HG02623 (cell line): Measurements from ENCODE around the gene LSP1.

ENCODE experiments used
- ATAC-seq: cut with Tn5 transposase; IDR thresholded peaks from one replicate; pipeline ENCODE4 v1.9.1; 2021; ENCODE audit warnings: moderate library complexity; ENCODE audit not compliant: unreplicated experiment

The LSP1 gene

GRCh38 chr11:1847006-1847735 lies 5.7 kb upstream of the LSP1 start:
- no peak for ATAC-seq

DNA sequence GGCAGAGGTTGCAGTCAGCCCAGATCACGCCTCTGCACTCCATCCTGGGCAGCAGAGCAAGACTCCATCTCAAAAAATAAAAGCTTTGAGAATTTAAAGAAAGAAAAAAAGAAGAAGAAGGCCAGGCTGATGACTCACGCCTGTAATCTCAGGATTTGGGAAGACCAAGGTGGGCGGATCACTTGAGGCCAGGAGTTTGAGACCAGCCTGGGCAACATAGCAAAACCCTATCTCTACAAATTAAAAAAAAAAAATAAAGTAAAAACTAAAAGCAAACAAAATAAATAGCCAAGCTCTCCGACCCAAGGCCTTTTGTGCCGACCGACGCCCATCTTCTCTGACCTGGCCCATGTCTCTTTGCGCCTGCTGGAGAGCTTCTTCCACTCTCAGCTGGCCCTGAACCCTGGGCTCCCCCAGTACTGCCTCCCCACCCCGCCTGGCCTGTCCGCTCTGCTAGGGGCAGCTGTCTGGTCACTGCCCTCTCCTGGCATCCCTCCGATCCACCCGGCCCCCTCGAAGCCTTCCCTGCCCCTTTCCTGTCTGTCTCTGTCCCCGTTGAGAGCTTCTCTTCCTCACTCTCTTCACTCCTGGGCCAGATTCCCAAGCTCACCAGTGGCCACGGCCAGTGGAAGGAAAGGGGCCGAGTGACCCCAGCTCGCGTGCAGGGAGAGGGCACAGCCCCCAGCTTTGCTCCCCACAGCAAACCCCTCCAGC lies 4.8 kb upstream of the LSP1 start:
- no peak for ATAC-seq

- no peak for ATAC-seq
Measured at GRCh38 chr11:1848640-1849430, 4.0 kb upstream of the LSP1 start.

DNA sequence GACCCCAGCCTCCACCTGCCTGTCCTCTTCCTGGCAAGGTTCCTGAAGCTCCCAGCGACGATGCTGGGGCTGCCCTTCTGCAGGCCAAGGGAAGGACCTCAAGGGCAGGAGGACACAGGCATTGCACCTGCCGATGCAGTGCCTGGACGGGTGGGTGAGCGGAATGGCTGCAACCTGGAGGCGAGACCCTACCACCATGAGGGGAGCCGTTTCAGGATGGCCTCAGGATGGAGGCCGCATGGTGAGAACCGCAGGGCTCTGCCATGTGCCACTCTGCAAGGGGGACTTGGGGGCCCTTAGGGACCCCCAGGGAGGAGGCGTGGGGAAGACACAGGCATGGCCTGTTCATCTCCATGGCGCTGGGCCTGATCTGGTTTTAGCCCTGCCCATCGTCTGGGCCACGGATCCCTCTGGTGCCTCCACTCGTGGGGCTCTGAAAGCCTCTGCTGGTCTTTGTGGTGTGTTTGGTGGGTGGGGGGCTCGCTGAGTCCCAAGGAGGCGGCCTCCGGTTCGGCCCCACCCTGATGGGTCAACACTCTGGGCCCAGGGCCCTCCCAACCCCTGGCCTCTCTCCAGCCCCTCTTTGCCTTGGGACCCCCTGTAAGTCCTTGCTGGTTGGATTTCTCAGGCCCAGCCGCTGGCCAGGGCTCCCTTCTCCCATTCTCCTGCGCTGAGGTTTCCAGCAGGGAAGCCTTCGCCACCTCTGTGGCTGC lies 1.3 kb upstream of the LSP1 start:
- ATAC-seq: no peak

DNA sequence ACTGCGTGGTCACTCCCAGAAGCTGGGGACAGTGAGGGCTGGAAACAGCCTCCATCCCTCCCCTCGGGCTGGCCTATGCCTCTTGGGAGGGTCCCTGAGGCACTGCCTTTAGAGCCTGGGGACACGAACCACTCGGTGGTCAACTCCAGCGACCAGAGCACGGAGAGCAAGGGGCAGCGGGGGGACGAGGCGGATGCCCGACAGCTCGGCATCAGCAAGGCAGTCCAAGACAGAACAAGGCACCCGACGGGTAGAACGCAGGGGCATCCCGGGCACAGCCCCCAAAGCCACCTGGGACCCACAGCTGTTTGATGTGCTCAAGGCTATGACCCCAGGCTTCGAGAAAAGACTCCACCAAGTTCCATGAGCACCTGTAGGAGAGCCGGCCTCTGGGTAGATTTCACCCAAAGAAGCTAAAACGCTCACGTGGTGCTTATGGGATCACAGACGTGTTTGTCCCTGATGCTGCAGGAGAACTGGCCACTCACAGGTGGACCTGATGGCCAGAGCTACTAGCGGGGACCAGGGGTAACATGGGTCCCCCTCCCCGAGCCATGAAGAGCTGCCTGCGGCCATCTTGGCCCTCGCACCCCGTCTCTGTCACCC lies 510 bp upstream of the LSP1 start:
- ATAC-seq: no peak

DNA sequence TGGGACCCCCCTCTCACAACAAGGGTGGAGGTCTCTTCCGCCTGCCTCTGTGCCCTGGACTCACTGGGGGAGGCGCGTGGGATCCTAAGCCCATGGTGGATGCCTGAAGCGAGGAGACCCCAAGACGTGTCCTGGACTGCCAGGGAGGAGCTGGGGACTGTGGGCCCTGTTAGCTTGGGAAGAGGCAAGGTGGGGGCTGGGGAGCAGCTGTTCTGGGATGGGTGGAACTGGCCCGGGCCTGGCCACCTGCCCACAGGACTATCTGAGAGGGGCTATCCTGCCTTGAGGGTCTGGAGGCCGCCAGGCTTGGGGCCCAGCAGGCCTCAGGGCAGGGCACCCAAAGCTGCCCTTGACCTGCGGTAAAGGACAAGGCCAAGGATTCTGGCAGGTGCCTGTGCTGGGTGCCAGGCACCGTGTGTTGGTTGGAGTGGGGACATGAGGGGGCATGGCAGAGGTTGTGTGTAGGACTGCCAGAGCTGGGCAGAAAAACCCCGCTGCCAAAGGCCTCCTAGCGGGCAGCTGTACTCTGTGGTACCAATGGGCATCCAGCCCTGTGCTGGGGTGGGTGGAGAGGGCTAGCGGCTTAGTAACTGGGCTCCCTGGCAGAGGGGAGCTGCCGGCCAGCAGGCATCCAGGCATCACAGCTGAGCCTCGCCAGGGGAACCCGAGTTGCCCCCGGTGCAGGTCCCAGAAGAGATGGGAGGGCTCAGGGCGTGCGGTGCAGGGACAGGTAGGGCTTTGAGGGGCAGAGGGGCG lies 670 bp downstream of the LSP1 start:
- no peak for ATAC-seq

GRCh38 chr11:1854132-1854948 lies 1.5 kb downstream of the LSP1 start:
- peak; percentile 23 for ATAC-seq

DNA sequence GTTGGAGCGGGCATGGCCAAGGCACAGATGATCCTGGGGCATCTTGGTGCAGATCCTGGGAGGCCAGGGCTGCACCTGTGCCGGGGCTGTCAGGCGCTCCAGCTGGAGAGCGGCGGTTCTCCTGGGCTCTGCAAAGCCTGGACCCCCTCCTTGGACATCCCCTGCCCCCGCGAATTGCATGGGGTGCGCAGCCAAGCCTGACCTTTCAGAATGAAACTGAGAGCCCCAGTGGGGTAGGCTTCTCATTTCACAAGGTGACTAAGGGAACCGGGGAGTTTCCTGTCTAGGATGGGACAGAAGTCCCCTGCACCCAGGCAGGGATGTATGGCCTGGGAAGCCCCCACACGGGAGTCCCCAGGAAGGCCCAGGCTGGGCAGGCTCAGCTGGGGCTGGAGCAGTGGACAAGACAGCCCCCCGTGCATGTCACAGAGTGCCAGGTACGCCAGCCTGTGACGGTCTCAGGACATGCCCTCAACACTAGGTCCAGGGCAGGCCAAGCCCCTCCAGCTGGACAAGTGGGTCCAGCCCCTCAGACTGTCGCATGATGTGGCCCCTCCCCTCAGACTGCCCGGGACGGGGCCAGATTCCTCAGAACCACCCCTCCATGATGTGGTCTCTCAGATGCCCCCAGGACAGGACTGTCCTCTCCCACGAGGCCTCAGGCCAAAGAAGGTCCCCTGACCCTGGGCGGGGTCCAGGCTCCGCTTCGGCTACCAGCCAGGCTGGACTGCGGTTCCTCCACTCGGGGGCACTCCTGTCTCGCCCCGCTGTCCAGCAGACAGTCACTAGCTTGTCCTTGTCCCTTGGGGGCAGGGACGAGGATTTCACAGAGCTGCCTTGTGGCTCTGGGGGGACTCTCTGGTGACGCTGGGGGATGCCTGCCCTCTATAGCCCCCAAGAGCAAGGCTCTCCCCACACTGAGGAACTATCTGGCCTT lies 2.3 kb downstream of the LSP1 start:
- peak; percentile 15 for ATAC-seq

GRCh38 chr11:1855886-1856265 lies 3.0 kb downstream of the LSP1 start:
- ATAC-seq: no peak

GRCh38 chr11:1856306-1857005 lies 3.6 kb downstream of the LSP1 start:
- no peak for ATAC-seq

GRCh38 chr11:1857064-1857463 lies 4.2 kb downstream of the LSP1 start:
- no peak for ATAC-seq

- ATAC-seq: no peak
Measured at GRCh38 chr11:1858154-1858553, 5.3 kb downstream of the LSP1 start.

DNA sequence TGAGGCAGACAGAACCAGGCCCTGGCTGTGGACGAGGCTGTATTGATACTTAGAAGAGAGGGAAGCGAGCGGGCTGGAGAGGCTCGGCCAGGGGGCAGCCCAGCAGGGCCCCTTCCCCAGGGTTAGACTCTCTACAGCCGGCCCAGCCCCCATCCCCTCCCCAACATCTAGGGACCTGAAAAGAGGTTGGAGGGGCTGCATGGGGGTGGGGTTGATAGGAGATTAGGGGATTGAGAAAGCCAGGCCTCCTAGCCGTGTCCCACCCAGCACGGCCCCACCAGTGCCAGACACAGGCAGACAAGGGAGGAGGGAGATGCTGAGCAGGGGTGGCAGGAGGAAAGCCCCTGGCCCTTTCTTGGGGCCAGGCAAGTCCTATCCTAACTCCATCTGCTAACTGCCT lies 5.7 kb downstream of the LSP1 start:
- ATAC-seq: no peak

GRCh38 chr11:1859004-1859403 lies 6.1 kb downstream of the LSP1 start:
- ATAC-seq: no peak

- no peak for ATAC-seq
Measured at GRCh38 chr11:1860108-1860507, 7.2 kb downstream of the LSP1 start.

DNA sequence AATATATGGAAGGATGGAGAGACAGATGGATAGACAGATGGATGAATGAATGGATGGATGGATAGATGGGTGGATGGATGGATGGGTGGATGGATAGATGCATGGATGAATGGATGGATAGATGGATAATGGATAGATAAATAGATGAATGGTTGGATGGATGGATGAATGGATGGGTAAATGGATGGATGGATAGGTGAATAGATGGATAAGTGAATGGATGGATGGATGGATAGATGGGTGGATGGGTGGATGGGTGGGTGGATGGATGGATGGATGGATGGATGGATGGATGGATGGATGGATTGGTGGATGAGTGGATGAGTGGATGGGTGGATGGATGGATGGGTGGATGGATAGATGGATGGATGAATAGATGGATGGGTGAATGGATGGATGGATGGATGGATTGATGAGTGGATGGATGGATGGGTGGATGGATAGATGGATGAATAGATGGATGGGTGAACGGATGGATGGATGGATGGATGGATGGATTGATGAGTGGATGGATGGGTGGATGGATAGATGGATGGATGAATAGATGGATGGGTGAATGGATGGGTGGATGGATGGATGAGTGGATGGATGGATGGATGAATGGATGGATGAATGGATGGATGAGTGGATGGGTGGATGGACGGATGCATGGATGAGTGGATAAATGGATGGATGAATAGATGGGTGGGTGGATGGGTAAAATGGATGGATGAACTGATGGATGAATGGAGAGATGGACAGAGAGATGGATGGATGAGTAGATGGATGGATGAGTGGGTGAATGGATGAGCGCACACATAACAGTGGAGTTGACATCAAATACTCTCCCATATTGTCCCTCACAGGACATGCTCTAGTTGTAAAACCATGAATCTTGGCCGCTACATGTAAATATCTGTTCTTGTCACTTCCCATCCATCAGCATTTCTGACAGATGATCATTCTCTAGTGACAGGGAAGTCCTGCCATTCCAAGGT lies 8.8 kb downstream of the LSP1 start:
- no peak for ATAC-seq
